ENCODE data around the gene TNFRSF18. TPM values are rescaled to one million over a fixed set of nuclear protein-coding genes. Genes with fewer than 3 reads are reported as not detected.

The TNFRSF18 gene
- total and polyA plus RNA-seq, 2 experiments from 2014 or later = 1.1 to 1.5 TPM

DNA sequence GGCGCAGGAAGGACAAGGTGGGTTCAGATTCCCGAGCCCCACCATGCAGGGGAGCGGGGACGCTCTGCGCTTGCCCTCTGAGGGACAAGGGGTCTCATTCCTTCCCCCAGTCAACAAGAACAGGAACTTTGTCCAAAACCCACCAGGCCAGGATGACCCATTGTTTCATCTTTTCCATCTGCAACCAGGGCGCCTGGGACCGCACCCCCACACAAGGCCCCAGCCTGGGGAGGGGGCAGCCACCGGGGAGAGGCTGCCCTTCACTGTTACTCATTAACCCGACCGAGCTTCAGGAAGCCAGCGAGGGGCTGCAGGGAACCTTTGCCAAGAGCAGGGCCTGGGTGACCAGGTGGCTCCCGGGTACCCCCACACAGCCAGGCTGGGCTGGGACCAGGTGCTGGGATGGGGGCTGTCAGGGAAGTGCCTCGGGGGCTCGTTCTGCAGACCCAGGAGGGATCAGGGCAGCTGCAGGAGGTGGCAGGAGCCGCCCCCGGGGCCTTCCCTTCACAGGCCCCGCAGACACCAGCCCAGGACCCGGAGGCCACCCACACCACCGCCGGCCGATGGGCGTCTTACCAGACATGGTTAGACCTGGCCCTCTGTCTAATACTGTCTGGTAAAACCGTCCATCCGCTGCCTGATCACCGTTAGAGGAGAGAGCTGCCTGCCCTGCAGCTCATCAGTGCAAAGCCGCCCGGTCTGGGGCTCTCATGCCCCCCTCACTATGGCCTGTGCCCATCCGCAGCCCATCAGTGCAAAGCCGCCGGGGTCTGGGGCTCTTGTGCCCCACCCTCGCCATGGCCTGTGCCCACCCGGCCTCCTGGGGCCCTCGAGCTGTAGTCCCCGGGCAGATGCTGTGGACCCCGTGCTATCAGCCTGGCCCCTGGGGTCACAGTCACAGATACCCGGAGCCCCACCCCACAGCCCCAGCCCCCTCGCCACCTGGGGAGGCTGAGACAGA is 37.7 kb downstream of the TNFRSF18 start:
- H3K36me3 Mint-ChIP-seq (ENCODE audit: low read depth) = peaks cover 2% of the 10 kb centered on the region; the same call in 1 of the 3 replicates
- H3K9me3 Mint-ChIP-seq = no peaks in the 10 kb centered on the region
- H3K27ac Mint-ChIP-seq = no peak overlapping the region
- Histone ChIP-seq H3K4me2 (no peak overlapping the region), H2AFZ (no peak overlapping the region), H3F3A (replicated peaks; ENCODE audit: low read depth) (0 out of 2 replicates have a peak, but pooled peaks cover 11% of the 10 kb centered on the region), H3K4me3 (no peak overlapping the region), H3K4me1 (ENCODE audit: insufficient read depth) (peaks cover 15% of the 10 kb centered on the region; the same call in 1 of the 2 replicates), H3K27me3 (ENCODE audit: insufficient read depth) (no peaks in the 10 kb centered on the region), H3K36me3 (ENCODE audit: insufficient read depth) (no peaks in the 10 kb centered on the region), H4K20me1 (replicated peaks; ENCODE audit: insufficient read depth) (no peaks in the 10 kb centered on the region), H3K79me2 (replicated peaks; ENCODE audit: insufficient read depth) (peaks cover 8% of the 10 kb centered on the region; the same call in 1 of the 2 replicates), H3K27ac (ENCODE audit: low read depth) (no peak overlapping the region), H3K9me2 (ENCODE audit: insufficient read depth) (no peaks in the 10 kb centered on the region)
- peak; percentile 2 for DNase-seq (ENCODE audit: low spot score)
- ATAC-seq = no peak
- peaks cover 20% of the 10 kb centered on the region for H3K27me3 Mint-ChIP-seq (ENCODE audit: insufficient read depth, low read depth, poor library complexity)
- H3K4me1 Mint-ChIP-seq = peaks cover 22% of the 10 kb centered on the region
- TF ChIP-seq ZNF114 (CRISPR knock-in tag; IDR thresholded peaks at IDR 0.05) (no peak), EZH2phosphoT487 (IDR thresholded peaks at IDR 0.05; ENCODE audit: unreplicated experiment) (no peak), NANOG (IDR thresholded peaks at IDR 0.05; ENCODE audit: borderline replicate concordance) (no peak), ZNF331 (CRISPR knock-in tag; IDR thresholded peaks at IDR 0.05; ENCODE audit: low read depth) (no peak), JUNB (IDR thresholded peaks at IDR 0.05; ENCODE audit: unreplicated experiment) (no peak)
- TF ChIP-seq, protein P1, sequence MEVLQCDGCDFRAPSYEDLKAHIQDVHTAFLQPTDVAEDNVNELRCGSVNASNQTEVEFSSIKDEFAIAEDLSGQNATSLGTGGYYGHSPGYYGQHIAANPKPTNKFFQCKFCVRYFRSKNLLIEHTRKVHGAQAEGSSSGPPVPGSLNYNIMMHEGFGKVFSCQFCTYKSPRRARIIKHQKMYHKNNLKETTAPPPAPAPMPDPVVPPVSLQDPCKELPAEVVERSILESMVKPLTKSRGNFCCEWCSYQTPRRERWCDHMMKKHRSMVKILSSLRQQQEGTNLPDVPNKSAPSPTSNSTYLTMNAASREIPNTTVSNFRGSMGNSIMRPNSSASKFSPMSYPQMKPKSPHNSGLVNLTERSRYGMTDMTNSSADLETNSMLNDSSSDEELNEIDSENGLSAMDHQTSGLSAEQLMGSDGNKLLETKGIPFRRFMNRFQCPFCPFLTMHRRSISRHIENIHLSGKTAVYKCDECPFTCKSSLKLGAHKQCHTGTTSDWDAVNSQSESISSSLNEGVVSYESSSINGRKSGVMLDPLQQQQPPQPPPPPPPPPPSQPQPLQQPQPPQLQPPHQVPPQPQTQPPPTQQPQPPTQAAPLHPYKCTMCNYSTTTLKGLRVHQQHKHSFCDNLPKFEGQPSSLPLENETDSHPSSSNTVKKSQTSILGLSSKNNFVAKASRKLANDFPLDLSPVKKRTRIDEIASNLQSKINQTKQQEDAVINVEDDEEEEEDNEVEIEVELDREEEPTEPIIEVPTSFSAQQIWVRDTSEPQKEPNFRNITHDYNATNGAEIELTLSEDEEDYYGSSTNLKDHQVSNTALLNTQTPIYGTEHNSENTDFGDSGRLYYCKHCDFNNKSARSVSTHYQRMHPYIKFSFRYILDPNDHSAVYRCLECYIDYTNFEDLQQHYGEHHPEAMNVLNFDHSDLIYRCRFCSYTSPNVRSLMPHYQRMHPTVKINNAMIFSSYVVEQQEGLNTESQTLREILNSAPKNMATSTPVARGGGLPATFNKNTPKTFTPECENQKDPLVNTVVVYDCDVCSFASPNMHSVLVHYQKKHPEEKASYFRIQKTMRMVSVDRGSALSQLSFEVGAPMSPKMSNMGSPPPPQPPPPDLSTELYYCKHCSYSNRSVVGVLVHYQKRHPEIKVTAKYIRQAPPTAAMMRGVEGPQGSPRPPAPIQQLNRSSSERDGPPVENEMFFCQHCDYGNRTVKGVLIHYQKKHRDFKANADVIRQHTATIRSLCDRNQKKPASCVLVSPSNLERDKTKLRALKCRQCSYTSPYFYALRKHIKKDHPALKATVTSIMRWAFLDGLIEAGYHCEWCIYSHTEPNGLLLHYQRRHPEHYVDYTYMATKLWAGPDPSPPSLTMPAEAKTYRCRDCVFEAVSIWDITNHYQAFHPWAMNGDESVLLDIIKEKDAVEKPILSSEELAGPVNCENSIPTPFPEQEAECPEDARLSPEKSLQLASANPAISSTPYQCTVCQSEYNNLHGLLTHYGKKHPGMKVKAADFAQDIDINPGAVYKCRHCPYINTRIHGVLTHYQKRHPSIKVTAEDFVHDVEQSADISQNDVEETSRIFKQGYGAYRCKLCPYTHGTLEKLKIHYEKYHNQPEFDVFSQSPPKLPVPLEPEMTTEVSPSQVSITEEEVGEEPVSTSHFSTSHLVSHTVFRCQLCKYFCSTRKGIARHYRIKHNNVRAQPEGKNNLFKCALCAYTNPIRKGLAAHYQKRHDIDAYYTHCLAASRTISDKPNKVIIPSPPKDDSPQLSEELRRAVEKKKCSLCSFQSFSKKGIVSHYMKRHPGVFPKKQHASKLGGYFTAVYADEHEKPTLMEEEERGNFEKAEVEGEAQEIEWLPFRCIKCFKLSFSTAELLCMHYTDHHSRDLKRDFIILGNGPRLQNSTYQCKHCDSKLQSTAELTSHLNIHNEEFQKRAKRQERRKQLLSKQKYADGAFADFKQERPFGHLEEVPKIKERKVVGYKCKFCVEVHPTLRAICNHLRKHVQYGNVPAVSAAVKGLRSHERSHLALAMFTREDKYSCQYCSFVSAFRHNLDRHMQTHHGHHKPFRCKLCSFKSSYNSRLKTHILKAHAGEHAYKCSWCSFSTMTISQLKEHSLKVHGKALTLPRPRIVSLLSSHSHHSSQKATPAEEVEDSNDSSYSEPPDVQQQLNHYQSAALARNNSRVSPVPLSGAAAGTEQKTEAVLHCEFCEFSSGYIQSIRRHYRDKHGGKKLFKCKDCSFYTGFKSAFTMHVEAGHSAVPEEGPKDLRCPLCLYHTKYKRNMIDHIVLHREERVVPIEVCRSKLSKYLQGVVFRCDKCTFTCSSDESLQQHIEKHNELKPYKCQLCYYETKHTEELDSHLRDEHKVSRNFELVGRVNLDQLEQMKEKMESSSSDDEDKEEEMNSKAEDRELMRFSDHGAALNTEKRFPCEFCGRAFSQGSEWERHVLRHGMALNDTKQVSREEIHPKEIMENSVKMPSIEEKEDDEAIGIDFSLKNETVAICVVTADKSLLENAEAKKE (CRISPR knock-in tag; IDR thresholded peaks at IDR 0.05) = no peak
- no peak overlapping the region for H3K4me3 Mint-ChIP-seq
